Stimulated activated CD4-positive, alpha-beta T cell treated with anti-CD3 and anti-CD28 coated beads, TNF-alpha, amount 100 ng/mL, for 1 hour (primary cell): Measurements from ENCODE around the gene MTOR.

Experiments used
- DNase-seq, 3 donors: peaks; one replicate each; pipeline ENCODE4 v3.0.0-alpha.2; 2020; ENCODE audit warnings: low read depth in 3 of 3, low spot score in 1 of 3

The MTOR gene

DNA sequence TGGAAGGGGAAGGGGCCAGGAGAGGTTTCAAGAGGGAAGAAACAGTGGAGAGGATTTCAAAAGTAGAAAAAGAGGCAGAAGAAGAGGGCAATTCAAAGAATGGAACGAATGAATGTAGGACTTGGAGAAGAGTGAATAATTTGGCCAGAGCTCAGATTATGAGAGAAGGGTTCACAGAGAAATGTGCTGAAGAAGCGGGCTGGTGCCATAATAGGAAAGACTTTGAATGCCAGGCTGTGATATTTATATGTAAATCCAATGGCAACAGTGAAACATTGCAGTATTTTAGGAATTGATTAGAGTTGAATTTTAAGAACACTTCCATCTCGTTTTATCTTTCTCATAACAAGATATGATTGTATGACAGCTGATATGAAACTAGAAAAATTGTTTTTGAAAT is 109.2 kb downstream of the MTOR start:
- DNase-seq: no peak

DNA sequence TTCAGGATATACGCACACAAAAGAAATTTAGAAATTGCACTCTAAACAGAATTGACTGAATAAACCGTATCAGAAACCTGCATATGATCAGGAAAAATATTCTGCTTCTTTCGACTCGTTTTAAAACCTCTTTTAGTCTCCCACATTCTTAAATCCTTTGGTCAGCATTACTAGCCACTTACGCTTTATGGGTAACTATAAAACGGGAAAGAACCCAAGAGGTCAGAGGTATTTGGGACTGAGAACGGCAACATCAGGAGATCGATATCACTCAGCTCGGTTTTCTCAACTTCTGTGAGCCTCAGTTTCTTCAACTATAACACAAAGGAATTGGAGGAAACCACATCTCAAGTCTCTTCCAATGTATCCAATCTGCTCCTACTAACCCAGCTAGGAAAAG is 109.6 kb downstream of the MTOR start:
- DNase-seq: no peak

GRCh38 chr1:11151826-11152612 is 110.3 kb downstream of the MTOR start:
- no peak for DNase-seq

DNA sequence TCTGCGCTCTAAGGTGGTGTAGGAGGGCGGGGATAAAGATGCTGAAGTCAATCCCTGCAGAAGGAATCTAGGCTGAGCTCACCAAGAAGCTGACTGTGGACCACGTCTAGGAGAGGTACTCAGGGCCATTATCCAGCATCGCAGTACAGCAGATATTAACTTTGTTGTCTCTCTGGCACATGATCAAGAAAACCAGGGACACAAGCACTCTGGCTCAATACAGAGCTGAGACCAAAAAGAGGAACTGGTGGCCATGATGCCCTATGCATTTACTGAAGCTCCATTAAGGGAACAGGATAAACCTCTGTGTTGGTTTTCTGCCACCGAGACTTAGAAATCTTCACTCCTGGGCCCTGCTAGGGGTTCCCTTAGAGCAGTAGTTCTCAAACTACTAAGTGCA is 111.2 kb downstream of the MTOR start:
- DNase-seq: no peak

GRCh38 chr1:11150326-11150725 is 112.0 kb downstream of the MTOR start:
- no peak for DNase-seq

- no peak for DNase-seq
Measured at GRCh38 chr1:11147197-11147770, 115.1 kb downstream of the MTOR start.

DNA sequence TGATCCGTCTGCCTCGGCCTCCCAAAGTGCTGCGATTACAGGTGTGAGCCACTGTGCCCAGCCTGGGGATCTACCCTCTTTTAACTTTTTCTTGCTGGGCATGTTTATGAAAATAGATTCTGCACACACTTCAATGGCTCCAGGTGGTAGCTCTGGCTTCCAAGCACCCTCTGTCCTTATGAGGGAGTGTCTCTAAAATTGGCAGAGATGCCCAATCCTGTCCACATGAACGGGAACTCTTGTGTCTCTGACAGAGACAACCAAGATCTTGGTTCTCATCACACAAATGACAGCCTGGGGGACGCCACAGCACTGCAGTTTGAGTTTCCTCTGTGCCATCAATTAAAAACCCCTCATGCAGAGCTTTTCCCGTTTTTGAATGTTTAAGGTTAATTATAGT is 116.6 kb downstream of the MTOR start:
- no peak for DNase-seq

- no peak for DNase-seq
Measured at GRCh38 chr1:11144570-11145256, 117.6 kb downstream of the MTOR start.

DNA sequence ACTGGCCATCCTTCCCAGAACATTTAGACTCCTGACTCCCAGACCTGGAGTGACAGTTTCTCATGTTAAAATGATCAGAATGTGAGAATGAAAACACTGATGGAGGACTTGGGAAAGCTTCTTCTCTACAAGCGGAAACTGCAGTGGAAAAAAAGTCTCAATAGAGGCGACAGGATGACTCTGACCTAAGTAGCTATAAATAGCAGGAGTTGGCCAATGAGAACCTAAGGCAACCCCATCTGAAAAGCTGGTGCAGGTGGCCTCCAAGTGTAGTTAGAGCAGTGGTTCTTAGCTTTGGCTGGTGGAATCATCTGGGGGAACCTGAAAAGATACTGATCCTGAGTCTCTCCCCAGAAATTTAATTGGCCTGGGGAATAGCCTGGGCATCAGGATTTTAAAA is 118.4 kb downstream of the MTOR start:
- DNase-seq: no peak

DNA sequence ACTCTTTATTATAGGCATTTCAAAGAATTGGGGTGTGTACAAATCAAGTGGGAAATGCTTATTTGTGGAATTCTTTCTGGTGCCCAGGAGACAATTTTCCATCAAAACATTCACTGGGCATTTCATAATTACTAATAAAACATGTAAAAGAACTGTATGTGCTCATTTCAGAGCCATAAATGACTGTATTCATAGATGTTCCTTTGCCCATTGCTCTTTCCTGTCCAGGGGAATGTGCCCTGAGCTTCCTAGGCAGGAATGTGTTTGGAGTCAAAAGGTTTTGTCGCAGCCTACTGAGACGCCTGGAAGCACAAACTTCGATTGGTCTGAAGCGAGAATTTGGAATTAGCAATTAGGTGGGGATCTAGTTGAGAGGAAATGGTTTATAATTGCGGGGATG is 119.0 kb downstream of the MTOR start:
- DNase-seq: no peak

DNA sequence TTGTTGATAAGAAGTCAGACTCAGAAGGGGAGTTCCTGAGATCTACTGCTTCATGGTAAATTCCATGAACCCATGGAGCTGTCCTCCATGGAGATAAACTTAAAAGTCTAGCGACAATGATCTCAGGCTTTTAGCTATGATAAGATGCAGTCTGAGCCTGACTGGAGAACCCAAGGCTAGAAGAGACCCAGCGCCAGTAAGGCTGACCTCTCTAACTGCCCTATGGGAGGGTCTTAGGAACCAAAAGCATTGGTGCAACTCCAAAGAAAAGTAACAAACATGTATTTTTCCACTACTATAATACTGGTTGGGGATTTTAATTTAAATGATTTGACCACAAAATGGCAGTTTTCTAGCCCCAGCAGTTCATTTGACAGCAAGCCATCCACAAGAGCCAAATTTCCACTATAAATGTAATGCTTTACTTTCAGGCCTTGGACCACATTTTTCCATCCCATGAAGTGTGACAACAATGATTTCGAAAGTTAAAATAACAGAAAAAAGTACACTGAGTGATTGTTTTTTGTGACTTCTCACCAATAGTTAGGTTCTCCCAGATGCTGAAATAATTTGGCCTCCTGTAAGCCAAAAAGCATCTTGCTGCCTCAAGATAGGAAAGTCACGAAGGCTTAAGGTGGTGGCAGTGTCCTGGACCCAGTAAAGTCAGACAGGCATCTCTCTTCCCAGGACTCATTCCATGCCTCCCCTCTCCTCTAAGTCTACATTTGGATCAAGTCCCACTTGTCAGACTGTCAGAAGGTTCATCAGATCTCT is 119.5 kb downstream of the MTOR start:
- DNase-seq: no peak

DNA sequence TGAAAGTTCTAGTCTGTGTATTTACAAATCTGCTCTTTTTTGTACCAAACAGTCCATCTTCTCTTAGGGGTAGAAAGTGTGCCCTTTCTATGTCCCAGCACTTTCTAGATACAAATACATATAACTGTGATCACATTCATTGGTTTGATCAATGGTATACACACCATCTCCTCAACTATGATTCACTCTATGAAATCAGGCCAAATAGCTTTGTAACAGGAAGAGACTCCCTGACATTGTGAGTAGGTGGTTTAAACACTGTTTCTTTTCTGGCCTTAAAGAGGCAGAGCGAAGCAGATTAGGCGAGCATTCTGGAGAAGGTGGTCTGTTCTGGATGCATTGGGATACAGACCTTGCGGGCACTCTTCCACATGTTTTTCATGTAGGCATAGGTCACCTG is 123.4 kb downstream of the MTOR start:
- DNase-seq: no peak

- DNase-seq: no peak
Measured at GRCh38 chr1:11138029-11138428, 124.3 kb downstream of the MTOR start.

- DNase-seq: no peak
Measured at GRCh38 chr1:11134898-11135266, 127.5 kb downstream of the MTOR start.

- no peak for DNase-seq
Measured at GRCh38 chr1:11134251-11134897, 128.0 kb downstream of the MTOR start.

DNA sequence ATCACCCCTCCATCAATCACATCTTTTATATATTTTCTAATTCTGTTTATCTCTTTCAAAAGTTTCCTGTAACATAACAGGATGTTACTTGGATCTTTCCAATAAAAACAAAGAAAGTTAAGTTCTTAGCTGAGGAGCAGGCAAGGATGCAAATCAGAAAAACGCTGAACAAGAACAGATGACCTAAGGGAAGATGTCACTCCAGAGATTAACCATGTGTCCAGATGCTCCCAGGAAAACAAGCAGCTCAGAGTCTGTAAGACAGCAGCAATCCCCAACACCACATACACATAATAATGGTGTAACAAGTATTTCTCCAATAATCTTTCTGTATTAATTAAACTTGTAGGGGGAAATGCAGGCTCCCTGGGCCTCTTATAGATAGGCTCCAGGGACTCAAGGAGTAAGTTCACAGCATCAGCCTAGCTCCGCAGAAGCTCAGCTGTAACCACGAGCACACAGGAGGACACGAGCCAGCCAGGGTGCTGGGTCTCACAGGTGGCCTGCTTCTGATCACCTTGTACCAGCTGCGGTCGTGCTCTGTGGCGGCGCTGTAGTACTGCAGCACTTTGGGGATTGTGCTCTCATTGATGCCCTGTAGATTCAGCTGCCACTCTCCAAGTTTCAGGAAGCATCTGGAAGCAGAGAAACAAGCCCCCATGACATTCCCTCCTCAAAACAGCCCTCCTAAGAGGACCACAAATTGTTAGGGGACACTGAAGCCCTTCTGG is 129.6 kb downstream of the MTOR start:
- DNase-seq: no peak

- no peak for DNase-seq
Measured at GRCh38 chr1:11131816-11132215, 130.5 kb downstream of the MTOR start.

DNA sequence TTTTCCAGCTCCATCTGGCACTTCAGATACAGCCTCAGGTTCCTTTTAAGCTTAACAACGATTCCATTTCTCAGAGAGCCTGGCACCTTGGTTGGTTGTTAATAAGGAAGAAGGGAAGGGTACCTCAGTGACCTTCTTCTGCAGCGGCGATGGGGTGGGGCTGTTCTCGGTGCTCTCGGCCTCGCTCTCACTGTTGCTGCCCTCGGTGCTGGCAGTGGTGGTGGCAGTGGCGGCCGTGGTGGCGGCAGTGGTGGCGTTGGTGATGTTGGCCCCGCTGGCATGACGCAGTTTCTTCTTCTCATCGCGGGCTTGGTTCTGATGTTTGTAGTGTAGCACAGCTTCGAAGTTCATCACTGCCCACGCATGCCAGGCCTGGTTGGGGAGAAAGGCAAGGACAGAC is 131.9 kb downstream of the MTOR start:
- DNase-seq: no peak

GRCh38 chr1:11129649-11130390 is 132.5 kb downstream of the MTOR start:
- DNase-seq: no peak

DNA sequence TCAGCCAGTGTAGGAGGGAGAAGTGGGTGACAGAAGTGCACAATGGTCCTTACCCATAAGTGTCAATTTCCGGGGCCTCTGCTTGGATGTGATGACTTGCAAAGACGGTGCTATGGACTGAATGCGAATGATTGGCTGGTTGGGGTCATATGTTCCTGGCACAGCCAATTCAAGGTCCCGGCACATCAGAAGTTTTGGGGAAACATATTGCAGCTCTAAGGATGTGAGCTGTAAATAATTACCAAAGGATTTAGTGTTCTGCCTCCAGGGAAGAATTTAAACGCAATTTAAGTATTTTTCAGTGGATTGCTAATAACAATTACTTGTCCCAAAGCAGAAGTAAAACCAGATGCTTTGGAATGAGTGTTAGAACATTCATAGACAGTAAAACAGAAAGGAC is 135.8 kb downstream of the MTOR start:
- DNase-seq: no peak
